HPDE6-E6E7 (cell line): ENCODE data around the gene KCNF1.
"Not testable (repeated sequence)": the region's sequence is repeated elsewhere in the genome, so short reads cannot be mapped to it uniquely, and the experiment has no call there.

Source experiments
- DNase-seq: peaks from one replicate; pipeline ENCODE4 v3.0.0; 2011; ENCODE audit warnings: missing footprints; ENCODE audit errors: extremely low spot score

KCNF1 gene

DNA sequence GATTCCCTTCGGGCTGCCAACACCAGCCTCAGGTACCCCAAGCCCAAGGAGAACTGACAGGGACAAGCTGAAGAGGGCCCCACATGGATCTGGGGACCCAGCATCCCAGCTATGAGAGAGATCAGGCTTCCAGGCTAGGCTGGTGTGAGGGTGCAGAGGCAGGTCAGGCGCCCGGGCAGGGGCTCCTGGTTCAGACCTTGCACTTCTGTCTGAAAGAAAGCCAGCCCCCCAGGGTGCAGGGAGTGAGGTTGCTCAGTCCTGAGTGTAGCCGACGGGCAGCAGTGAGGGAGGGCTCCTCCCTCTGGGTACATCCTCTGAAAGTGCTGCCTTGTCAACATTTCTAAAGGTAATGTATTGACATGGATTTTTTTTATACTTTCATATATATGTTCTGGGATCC is 33.1 kb downstream of the KCNF1 start:
- DNase-seq: no peak

DNA sequence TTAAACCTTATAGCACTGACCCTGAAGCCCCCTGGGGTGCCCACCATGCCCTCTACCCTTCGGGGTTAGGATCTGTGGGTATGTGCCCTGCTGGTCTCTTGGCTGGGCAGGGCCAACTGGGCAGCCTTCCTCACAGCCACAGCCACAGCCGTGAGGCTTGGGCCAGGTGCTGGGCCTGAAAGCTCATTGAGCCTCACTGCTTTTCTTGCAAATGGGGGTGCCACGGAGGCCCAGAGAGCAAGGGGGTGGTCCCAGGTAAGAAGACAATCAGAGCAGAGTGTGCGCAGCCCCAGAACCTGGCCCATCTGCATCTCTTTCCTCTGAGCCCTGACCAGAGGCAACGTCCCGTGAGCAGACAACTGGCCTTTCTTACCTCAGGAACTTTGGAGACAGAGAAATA is 34.7 kb downstream of the KCNF1 start:
- DNase-seq: no peak

- peak; percentile 61 for DNase-seq
Observed at GRCh38 chr2:10947005-10947440, 35.3 kb downstream of the KCNF1 start.

GRCh38 chr2:10947446-10948187 is 35.9 kb downstream of the KCNF1 start:
- no peak for DNase-seq

DNA sequence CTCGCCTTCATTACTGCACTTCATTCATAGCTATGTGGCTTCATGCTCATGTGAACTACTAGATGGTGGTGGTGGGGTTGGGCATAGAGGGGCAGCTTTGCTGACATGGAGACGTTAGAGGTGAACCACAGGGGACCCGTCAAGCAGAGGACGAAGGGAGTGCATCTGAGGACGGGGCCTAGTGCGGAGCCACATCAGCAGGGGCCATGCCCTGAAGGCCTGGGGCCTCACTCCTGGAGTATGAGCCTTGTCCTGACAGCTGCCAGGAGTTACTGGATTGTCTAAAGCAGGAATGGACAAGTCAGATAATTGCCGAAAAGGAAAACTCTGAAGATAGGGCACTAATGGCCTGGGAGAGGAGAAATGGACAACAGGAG is 36.4 kb downstream of the KCNF1 start:
- DNase-seq: no peak

GRCh38 chr2:10948606-10949230 is 37.0 kb downstream of the KCNF1 start:
- DNase-seq: no peak

DNA sequence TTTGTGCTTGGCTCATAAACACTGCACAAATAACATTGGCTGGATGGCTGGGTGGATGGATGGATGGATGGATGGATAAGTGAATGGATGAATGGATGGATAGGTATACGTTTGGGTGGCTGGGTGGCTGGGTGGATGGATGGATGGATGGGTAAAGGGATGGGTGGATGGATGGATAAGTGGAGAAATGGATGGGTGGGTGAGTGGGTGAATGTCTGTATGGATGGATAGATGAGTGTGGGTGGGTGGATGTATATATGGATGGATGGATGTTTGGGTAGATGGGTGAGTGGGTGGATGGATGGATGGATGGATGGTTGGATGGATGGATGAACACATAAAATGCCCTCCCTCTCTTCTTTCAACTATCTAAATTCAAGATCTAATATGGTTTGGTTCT is 38.1 kb downstream of the KCNF1 start:
- DNase-seq: no peak

DNA sequence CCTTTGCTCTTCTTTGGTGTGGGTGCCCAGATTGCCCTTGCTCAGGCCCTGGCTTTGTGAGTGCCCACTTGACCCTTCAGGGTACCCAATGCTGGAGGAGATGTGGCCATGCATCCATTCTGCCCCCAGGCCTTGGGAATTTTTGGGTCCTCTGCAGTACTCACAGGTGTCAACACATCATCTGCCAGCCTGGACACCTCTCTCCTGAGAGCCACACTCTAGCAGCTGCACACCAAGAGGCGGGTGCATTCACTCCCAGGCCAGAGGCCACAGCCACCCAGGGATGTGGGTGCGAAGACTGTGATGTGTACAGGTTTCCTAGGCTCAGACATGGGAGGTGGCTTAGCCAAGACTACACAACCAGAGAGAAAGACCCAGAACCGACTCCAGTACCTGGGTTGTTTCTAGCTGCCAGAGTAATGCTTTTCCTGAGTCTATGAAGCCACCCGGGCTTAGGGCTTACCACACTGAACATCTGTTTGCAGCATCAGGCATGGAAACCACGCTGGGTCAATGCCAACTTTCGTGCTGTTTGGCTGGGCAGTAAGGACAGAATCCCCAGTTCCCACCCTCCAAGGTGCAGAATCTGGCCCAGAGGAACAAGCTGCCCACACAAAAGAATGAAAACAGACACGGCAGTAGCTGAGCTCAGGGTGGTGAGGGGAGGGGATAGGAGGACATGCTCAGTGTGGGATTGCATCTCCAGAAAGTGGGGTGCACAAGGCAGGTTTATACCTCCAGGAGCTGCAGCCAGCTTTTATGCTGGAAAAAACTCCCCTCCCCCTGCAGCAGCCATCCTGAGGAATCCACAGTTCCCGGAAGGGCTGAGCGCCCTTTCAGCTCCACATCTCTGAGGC is 40.1 kb downstream of the KCNF1 start:
- no peak for DNase-seq

- no peak for DNase-seq
Observed at GRCh38 chr2:10954416-10954815, 42.7 kb downstream of the KCNF1 start.

DNA sequence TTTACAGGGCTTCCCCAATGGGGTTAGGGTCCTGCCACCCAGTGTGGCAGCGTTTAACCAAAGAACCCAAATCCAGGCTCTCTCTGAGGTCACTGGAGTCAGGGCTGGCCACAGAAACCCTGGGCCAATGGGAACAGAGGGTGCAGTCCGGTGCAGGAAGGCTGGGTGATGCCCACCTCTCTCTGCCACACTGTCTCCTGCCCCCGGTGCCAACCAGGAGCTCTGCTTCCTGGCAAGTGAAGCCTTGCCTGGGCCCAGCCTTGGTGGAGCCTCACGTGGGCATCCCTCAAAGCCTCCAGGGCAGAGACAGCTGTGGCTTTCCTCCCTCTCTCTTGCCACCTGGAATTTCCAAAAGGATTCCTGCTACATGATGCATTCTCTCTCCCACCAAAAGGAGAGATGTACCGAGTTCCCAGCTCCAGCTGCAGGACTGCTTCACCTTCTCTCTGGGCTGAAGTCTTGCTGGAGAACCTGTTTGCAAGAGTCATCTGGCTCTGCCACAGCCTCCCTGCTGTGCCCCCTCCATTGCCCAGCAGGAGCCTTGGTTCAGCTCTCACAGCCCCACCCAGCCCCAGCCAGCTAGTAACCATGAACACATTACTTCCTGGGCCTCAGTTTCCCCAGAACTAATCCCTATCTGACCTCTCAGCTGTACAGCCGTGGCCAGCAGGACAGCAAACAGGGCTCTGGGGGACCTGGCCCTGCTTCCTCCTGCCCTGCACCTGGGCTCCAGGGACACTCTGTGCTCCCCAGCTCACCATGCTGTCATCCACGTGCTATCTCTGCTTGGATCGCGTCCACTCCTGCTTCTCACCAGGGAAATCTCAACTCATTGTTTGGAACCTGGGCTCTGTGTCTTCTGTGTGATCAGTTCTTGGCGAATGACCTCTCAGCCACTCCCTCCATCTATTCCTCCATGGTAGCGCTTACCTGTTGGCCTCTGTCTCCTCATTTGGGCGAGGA is 43.4 kb downstream of the KCNF1 start:
- no peak for DNase-seq

DNA sequence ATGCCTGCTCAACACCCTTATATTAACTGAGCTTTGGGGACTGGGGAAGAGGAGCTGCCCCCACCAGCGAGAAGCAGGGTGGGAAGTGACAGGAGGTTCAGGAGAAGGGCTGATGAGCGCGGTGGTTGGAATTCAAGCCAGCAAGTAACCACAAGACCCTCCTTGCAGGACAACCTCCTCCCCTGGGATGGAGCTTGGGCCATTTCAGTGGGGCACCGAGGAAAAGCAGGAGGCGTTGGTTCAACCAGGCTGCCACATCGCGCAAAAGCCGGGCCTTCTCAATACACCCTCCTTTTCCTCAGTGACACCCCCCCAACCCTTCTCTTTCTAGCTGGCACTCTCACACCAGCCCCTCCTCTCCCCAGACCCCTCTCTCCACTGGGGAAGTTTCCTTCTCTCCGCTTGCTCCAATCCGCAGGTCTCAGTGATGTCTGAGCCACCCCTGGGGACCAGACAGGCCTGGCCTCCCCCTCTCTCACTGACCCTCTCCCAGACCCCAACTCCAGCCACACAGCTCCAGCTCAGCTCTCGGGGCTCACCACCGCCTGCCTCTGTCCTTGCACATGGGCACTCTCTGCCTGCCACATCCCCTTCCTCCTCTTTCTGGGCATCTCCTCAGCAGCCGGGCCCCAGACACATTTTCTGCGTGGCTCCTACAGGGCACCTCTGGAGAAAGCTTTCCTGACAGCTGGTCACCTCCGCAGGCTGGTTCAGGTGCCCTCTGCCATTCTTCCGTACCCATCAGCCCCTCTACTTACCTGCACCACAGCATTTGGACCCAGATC is 44.5 kb downstream of the KCNF1 start:
- DNase-seq: no peak

GRCh38 chr2:10957391-10957790 is 45.7 kb downstream of the KCNF1 start:
- no peak for DNase-seq

- DNase-seq: not testable (repeated sequence)
Observed at GRCh38 chr2:10958452-10958851, 46.7 kb downstream of the KCNF1 start.

DNA sequence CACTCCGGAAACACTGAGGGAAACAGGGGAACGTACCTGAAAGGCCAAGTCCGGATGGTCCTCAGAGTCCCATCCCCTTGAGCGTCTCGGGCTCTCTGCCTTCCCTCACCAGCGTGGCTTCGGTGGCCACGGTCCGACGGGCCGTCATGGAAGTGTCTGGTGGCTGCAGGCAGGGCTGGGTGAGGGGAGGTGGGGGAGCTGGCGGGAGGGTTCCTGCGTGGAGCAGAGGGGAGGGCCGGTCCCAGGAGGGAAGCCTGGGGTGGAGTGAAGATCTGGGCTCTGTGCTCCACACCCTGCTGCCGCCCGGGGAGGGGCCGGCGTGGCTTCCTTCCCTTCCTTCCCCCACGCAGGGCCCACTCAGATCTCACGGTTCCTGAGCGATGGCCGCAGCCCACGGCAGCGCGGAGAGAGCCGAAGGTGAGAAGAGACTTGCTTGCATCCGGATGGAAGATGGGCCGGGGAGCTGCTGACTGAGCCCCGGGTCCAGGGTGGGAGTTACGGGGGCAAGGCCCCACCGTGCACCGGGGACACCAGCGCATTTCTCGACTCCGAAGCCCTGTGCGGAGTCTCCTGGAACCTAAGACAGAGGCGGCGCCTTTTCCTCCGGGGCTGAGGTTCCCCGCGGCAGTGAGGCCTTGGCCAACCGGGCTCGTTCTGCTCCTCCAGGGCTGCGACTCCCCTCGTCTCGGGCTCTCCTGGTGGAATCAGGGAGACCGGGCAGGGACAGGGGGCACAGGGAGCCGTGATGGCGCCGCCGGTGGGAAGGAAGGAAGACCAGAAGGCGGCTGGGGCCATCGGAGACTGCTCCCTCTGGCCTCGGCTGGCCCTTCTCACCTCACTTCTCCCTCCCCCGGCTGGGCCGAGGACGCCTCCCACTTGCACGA is 49.1 kb downstream of the KCNF1 start:
- DNase-seq: no peak

DNA sequence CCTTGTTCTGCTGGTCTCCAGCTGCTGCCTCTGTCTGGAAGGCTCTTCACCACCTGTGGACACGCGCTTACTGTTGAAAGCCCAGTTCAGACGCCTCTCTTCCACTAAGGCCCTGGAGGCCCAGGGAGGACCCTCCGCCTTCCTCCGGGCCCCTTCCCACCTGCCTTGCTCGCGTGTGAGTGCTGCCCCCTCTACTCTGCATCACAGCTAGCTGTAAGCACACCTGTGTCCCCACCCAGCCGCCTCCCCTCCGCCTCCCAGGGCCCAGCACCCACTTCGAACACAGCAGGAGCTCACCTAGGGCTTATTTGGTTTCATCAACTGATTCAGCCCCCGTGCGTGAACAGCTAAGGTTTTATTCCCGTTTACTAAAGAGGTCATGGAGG is 49.7 kb downstream of the KCNF1 start:
- no peak for DNase-seq

- DNase-seq: no peak
Observed at GRCh38 chr2:10962004-10962403, 50.3 kb downstream of the KCNF1 start.

- no peak for DNase-seq
Observed at GRCh38 chr2:10963155-10963554, 51.4 kb downstream of the KCNF1 start.
